K562 (cell line): ENCODE data around the gene ZNF519. TPM values are rescaled to one million over a fixed set of nuclear protein-coding genes. Genes with fewer than 3 reads are reported as not detected.
"Not testable (repeated sequence)": the region's sequence is repeated elsewhere in the genome, so short reads cannot be mapped to it uniquely, and the experiment has no call there.

Experiments used
- ATAC-seq: fragments of 200-7000 bp; cut with Tn5 transposase; 3 replicates; pipeline ENCODE4 v1.9.1; 2020; ENCODE audit warnings: moderate library complexity
- BruUV-seq: library from RNA; stranded (reverse); fragments of 400-500 nt; replicated peaks from 2 replicates; lab custom pipeline; 2021; lab: Mats Ljungman, UMichigan
- CTCF ChIA-PET: fragments of 300-600 bp; formaldehyde crosslinking; extraction: SDS; loops from one replicate; lab custom pipeline; 2021; ENCODE audit warnings: low intra/inter-chr PET ratio; lab: Yijun Ruan, JAX
- POLR2A ChIA-PET: fragments of 300-600, 350-650 bp; sonication (Branson Sonifier 250); formaldehyde crosslinking; extraction: SDS; loops from one replicate; lab custom pipeline; 2021; ENCODE audit warnings: antibody characterized with exemption, inconsistent platforms; lab: Yijun Ruan, JAX
- DNase-seq, 4 experiments: peaks; one replicate each; pipeline versions ENCODE4 v3.0.0 to v3.0.0-alpha.2; 2011 to 2018; ENCODE audit warnings: low spot score in 3 of 4, mixed read lengths in 3 of 4; ENCODE audit errors: extremely low read depth in 1 of 4
- FAIRE-seq: peaks from 2 replicates; lab custom pipeline; 2011; peaks lifted over from hg19 to GRCh38; lab: Jason Lieb, UNC
- H2AFZ ChIP-seq: 2 replicates; pipeline ENCODE4 v1.6.0; 2011; ENCODE audit warnings: low read depth, low read length, control low read depth, inconsistent platforms
- H3K27ac ChIP-seq: fragments of 200-600 bp; 3 replicates; pipeline ENCODE4 v1.8.0; 2011; ENCODE audit warnings: low read depth, mild to moderate bottlenecking, control low read depth, inconsistent platforms, low read length, moderate library complexity, mixed read lengths; ENCODE audit errors: extremely low read depth
- H3K27me3 ChIP-seq, 2 experiments: fragments of 300-600 bp in 1 of 2; 2 replicates in 1 of 2; 3 replicates in 1 of 2; pipeline versions ENCODE4 v1.6.0 to v1.8.0; 2011; ENCODE audit warnings: inconsistent platforms in 2 of 2, low read length in 2 of 2, mild to moderate bottlenecking in 1 of 2, mixed read lengths in 1 of 2, moderate library complexity in 1 of 2; ENCODE audit not compliant: control insufficient read depth in 2 of 2, insufficient read depth in 2 of 2
- H3K36me3 ChIP-seq: fragments of 300-600 bp; 3 replicates; pipeline ENCODE4 v1.8.0; 2011; ENCODE audit warnings: mild to moderate bottlenecking, low read length, inconsistent platforms; ENCODE audit not compliant: control insufficient read depth, insufficient read depth
- H3K4me1 ChIP-seq, 2 experiments: fragments of 200-600 bp in 1 of 2; replicated peaks in 1 of 2; 2 replicates in 1 of 2; 3 replicates in 1 of 2; pipeline versions ENCODE4 v1.5.1 to v1.8.0; 2011; ENCODE audit warnings: inconsistent platforms in 2 of 2, low read length in 2 of 2, mild to moderate bottlenecking in 1 of 2, mixed read lengths in 1 of 2, moderate library complexity in 1 of 2; ENCODE audit not compliant: control insufficient read depth in 2 of 2, insufficient read depth in 2 of 2
- H3K4me2 ChIP-seq: 2 replicates; pipeline ENCODE4 v1.6.1; 2011; ENCODE audit warnings: low read length, control low read depth, inconsistent platforms, mixed read lengths; ENCODE audit not compliant: insufficient read depth
- H3K4me3 ChIP-seq: fragments of 200-600 bp; sonication (generic), shearing (Covaris generic); 2 replicates; pipeline ENCODE4 v1.5.1; 2016; ENCODE audit warnings: control low read depth, inconsistent platforms
- H3K79me2 ChIP-seq: fragments of 200-600 bp; 3 replicates; pipeline ENCODE4 v1.8.0; 2011; ENCODE audit warnings: low read length, inconsistent platforms; ENCODE audit not compliant: control insufficient read depth, insufficient read depth
- H3K9ac ChIP-seq, 2 experiments: 2 replicates each; pipeline versions ENCODE4 v1.6.0 to v1.6.1; 2011; ENCODE audit warnings: low read depth in 2 of 2, low read length in 2 of 2, control low read depth in 1 of 2, inconsistent platforms in 1 of 2, mild to moderate bottlenecking in 1 of 2, mixed read lengths in 1 of 2; ENCODE audit not compliant: insufficient read depth in 1 of 2
- H3K9me1 ChIP-seq: one replicate; pipeline ENCODE4 v1.6.0; 2011; ENCODE audit warnings: inconsistent platforms, mild to moderate bottlenecking, low read length, moderate library complexity; ENCODE audit not compliant: control insufficient read depth, insufficient read depth
- H3K9me3 ChIP-seq: replicated peaks from 2 replicates; pipeline ENCODE4 v1.5.1; 2011; ENCODE audit warnings: low read depth, low read length, inconsistent platforms; ENCODE audit not compliant: control insufficient read depth, insufficient read depth
- H4K20me1 ChIP-seq: replicated peaks from 2 replicates; pipeline ENCODE4 v1.6.1; 2011; ENCODE audit warnings: low read length, inconsistent platforms, mixed read lengths; ENCODE audit not compliant: control insufficient read depth, insufficient read depth
- WGBS: fragments of 100-300 bp; shearing (Covaris generic); methylation state at CpG from one replicate; pipeline ENCODE4 v1.1.6; 2016; ENCODE audit warnings: low coverage, mixed read lengths; ENCODE audit not compliant: insufficient coverage; ENCODE audit errors: missing lambda C conversion rate; 5-methylcytosine and 5-hydroxymethylcytosine counted together
- in situ Hi-C: fragments of 300-500 bp; cut with MboI; formaldehyde crosslinking; loops from 4 replicates; pipeline ENCODE4 v1.15.0; 2018; ENCODE audit warnings: inconsistent platforms, mixed read lengths
- intact Hi-C: fragments of 100-400 bp; cut with micrococcal nuclease; formaldehyde crosslinking; loops from 2 replicates; pipeline ENCODE4 v1.14.2; 2022
- polyA plus RNA-seq, 8 experiments: library from polyadenylated mRNA; depleted of rRNA in 4 of 8; stranded (reverse) in 5 of 8; unstranded in 3 of 8; fragments of >200 nt; fragmentation: Nextera tagmentation in 2 of 8; fragmentation: Illumina TruSeq in 1 of 8; extraction: Ambion mirVana in 2 of 8; extraction: Trizol in 1 of 8; gene quantifications; 2 replicates each; pipeline versions ENCODE4 v1.2.1 to v1.2.3, GENCODE V29; 2011 to 2014; ENCODE audit warnings: inconsistent platforms in 1 of 8, missing spikeins in 1 of 8
- total RNA-seq, 7 experiments: library from RNA; depleted of rRNA in 6 of 7; stranded (reverse); fragments of >200 nt in 6 of 7; fragmentation: Illumina TruSeq in 2 of 7; extraction: Trizol in 2 of 7; gene quantifications; 2 replicates each; pipeline versions ENCODE4 v1.2.1 to v1.2.3, GENCODE V29; 2011 to 2021; ENCODE audit warnings: low replicate concordance in 1 of 7

ZNF519 gene
- total and polyA plus RNA-seq, 9 of the 15 experiments (the other 6 are each of a cell fraction or from before 2014, with no cell fraction given): 5.1 to 15.1 (median 7.9) TPM

DNA sequence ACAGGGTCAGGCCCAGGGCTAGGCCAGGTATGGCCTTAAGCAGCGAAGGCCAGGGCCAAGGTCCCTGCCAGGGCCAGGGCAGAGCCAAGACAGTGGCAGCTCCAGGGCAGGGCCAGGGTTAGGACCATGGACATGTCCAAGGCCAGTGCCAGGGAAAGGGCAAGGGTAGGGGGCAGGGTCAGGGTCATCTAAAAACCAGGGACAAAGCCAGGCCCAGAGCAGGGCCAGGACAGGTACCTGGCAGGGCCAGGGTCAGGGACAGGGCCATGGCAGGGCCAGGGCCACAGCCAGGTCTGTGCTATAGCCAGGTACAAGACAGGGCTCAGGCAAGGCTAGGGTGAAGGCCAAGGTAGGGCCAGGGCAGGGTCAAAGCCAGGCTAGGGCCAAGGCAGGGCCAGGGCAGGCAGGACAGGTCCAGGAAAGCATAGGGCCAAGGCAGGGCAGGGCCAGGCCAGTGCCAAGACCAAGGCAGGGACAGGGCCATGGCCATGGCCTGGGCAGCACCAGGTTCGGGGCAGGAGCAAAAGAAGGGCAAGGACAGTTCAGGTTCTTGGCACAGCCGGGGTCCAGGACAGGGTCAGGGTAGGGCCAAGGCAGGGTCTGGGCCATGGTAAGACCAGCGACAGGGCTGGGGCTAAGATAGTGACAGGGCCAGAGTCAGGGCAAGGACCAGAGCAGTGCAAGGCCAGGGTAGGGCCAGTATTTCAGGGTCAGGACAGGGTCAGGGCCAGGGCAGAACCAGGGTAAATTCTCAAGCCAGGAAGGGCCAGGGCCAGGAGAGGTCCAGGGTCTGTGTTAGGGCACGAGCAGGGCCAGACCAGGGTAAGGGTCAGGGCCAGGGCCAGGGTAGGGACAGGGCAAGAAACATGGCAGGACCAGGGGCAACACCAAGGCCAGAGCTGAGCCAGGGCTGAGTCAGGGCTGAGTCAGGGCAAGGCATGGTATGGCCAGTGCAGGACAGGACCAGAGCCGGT is 40.2 kb upstream of the ZNF519 start:
- DNase-seq: not testable (repeated sequence)
- 0% methylated on average over 2 of the region's 6 CpGs for WGBS

DNA sequence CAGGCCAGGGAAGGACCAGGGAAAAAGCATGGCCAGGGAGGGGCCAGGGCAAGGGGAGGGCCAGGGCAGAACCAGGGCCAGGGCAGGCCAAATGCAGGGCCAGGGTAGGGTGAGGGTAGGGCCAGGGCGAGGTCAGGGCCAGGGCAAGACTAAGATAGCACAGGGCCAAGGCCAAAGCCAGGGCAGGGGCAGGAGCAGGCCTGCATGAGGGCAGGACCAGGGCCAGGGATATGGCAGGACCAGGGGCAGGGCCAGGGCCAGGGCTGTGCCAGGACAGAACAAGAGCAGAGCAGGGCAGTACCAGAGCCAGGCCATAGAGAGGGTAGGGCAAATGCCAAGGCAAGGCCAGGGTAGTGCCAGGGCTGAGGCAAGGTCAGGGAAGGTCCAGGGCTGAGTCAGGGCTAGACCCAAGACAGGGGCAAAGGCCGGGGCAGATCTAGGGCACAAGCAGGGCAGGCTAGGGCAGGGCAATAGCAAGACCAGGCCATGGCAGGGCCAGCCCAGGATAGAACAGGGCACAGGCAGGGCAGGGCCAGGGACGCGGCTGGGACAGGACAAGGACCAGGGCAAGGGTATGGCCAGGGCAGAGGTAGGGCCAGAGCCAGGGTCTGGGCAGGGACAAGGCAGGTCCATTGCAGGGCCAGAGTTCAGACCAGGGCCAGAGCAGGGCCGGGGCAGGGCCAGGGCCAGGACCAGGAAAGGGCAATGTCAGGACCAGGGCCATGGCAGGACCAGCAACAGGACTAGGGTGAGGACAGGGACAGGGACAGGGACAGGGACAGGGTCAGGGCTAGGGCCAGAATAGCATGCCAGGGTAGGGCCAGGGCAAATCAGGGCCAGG is 39.3 kb upstream of the ZNF519 start:
- H3K4me3 ChIP-seq, H3K27ac ChIP-seq, H3K4me2 ChIP-seq, H3K9me1 ChIP-seq, intact Hi-C loops, H3K9ac ChIP-seq, H2AFZ ChIP-seq, POLR2A ChIA-PET, BruUV-seq, DNase-seq, FAIRE-seq, H3K27me3 ChIP-seq, H4K20me1 ChIP-seq, in situ Hi-C loops, H3K79me2 ChIP-seq, H3K36me3 ChIP-seq, H3K9me3 ChIP-seq, CTCF ChIA-PET, ATAC-seq, H3K4me1 ChIP-seq: not testable (repeated sequence)
- 0% methylated on average over 4 of the region's 5 CpGs for WGBS

More for the DNA sequence above, 40.2 kb upstream of the ZNF519 start:
- peak; percentile 70 for FAIRE-seq
- H3K79me2 ChIP-seq, H2AFZ ChIP-seq, CTCF ChIA-PET, H3K4me2 ChIP-seq, POLR2A ChIA-PET, in situ Hi-C loops, intact Hi-C loops, H3K9me3 ChIP-seq, H4K20me1 ChIP-seq, H3K4me1 ChIP-seq, H3K27ac ChIP-seq, H3K27me3 ChIP-seq, BruUV-seq, ATAC-seq, H3K4me3 ChIP-seq, H3K36me3 ChIP-seq, H3K9me1 ChIP-seq, H3K9ac ChIP-seq: not testable (repeated sequence)

DNA sequence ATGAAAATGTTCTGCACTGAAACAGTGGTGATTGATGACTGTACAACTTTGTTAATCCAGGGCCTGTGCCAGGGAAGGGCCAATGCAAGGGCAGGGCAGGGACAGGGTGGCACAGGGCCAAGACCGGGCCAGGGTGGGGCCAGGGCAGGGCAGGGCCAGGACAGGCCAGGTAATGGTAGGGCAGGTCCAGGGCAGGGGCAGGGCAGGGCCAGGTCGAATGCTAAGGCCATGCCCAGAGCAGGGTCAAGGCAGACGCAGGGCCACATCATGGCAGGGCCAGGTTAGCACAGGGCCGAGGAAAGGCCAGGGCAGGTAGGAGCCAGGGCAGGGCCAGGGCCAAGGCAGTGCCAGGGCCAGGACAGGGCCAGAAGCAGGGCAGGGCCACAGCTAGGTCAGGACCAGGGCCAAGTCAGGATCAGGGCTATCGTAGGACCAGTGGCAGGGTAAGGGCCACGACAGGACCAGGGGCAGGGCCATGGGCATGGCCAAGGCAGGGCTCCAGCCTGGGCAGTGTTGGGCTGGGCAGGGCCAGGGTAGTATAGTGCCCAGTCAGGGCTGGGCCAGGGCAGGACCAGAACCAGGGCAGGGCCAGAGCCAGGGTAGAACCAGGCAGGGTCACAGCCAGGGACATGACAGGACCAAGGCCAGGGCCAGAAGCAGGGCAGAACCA is 38.3 kb upstream of the ZNF519 start:
- 0% methylated on average over 4 of the region's 6 CpGs for WGBS
- H3K9me3 ChIP-seq, H4K20me1 ChIP-seq, H3K4me1 ChIP-seq, H3K9ac ChIP-seq, DNase-seq, H2AFZ ChIP-seq, H3K27ac ChIP-seq, BruUV-seq, H3K9me1 ChIP-seq, H3K4me3 ChIP-seq, H3K36me3 ChIP-seq, H3K4me2 ChIP-seq, H3K27me3 ChIP-seq, H3K79me2 ChIP-seq, CTCF ChIA-PET, intact Hi-C loops, ATAC-seq, POLR2A ChIA-PET, FAIRE-seq, in situ Hi-C loops: not testable (repeated sequence)
